CD4-positive, alpha-beta T cell treated with Interleukin-2 at 100 ng/mL for 4 hours (primary cell): ENCODE data around the gene KIF26B.

Experiments used
- DNase-seq: peaks from one replicate; pipeline ENCODE4 v3.0.0-alpha.2; 2020; ENCODE audit warnings: low spot score

The KIF26B gene

DNA sequence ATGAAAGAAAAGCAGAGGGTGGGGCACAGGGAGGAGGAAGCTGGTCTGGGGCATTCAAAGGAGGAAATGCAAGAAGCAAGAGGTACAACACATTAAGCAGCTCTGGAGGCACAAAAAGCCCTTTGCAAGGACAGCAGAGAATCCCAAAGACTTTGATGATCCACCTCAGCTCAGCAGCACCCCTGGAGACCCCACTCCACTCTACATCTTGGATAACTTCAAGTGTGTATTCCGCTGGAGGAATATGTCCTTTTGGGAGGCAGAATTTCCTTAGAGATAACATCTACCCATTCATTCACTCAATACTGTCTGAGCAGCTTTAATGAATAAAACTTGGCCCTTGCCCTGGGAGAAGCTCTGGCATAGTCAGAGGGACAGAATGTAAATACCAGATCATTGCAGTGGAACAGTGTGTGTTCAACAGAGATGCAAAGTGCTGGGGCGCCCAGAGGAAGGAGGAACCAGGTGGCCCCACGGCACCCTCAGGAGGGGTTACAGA is 599.7 kb downstream of the KIF26B start:
- no peak for DNase-seq
